NOMO-1 treated with DMSO at 0.1 percent for 48 hours (cell line): ENCODE results near the gene STK32C.
"Not testable (repeated sequence)": the region's sequence is repeated elsewhere in the genome, so short reads cannot be mapped to it uniquely, and the experiment has no call there.

ENCODE experiments used
- DNase-seq: peaks from one replicate; lab custom pipeline; 2025; ENCODE audit not compliant: unreplicated experiment; lab: John Stamatoyannopoulos, UW

STK32C gene

DNA sequence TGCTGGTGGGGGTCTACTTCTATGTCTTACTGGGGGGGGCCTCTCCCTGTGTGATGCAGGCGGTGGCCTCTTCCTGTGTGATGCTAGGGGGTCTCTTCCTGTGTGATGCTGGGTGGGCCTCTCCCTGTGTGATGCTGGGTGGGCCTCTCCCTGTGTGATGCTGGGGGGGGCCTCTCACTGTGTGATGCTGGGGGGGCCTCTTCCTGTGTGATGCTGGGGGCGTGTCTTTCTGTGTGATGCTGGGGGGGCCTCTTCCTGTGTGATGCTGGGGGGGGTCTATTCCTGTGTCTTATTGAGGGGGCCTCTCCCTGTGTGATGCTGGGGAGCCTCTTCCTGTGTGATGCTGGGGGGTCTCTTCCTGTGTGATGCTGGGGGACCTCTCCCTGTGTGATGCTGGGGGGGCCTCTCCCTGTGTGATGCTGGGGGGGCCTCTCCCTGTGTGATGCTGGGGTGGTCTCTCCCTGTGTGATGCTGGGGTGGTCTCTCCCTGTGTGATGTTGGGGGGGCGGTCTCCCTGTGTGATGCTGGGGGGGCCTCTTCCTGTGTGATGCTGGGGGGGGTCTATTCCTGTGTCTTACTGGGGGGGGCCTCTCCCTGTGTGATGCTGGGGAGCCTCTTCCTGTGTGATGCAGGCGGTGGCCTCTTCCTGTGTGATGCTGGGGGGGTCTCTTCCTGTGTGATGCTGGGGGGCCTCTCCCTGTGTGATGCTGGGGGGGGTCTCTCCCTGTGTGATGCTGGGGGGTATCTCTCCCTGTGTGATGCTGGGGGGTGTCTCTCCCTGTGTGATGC is 146.7 kb downstream of the STK32C start:
- DNase-seq, result not testable (repeated sequence)

- DNase-seq, result not testable (repeated sequence)
Observed at GRCh38 chr10:132160231-132160630, 147.5 kb downstream of the STK32C start.

- not testable (repeated sequence) for DNase-seq
Observed at GRCh38 chr10:132159302-132160230, 148.2 kb downstream of the STK32C start.

GRCh38 chr10:132158823-132159222 is 148.9 kb downstream of the STK32C start:
- no peak for DNase-seq

GRCh38 chr10:132158122-132158741 is 149.5 kb downstream of the STK32C start:
- DNase-seq, result no peak
